ENCODE measurements around the gene FGFRL1. TPM values are rescaled to one million over a fixed set of nuclear protein-coding genes. Genes with fewer than 3 reads are reported as not detected.

Gene FGFRL1
- total and polyA plus RNA-seq, 2 of the 13 experiments (the other 11 are each of a cell fraction or from before 2014, with no cell fraction given): 19.1 to 30.6 TPM

DNA sequence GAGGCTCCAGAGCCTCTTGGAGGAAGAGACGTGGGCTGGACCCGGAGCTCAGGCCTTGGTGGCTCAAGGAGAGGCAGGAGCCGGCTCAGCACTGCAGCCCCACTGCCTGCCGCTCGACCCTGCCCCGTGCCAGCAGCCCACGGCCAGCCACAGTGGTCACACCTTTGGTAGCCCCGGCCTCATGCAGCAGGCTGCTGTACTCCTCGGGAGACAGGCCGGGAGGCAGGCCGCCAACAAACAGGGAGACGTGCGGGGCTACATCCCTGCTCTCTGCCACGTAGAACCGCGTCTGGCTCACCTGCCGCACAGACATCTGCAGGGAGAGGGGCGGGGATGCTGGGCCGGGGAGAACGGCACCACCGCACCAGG is 45.7 kb upstream of the FGFRL1 start:
- POLR2A ChIA-PET: no interaction called here
- Histone ChIP-seq H3K9me3 (ENCODE audit: low read length) (no peaks in the 10 kb centered on the region), H3K4me2 (ENCODE audit: low read depth, low read length) (no peak overlapping the region), H3K4me3 (replicated peaks in 1 of 3; ENCODE audit: insufficient read depth in 1 of 3, low read depth in 2 of 3, low read length in 3 of 3) (no peak overlapping the region), H3K36me3 (replicated peaks in 1 of 2; ENCODE audit: control insufficient read depth in 1 of 2, insufficient read depth in 2 of 2, low read length in 2 of 2) (0 out of 5 replicates have a peak, but pooled peaks cover 0 to 1% of the 10 kb centered on the region in 2 experiments), H3K9ac (ENCODE audit: insufficient read depth, low read depth, low read length) (no peak overlapping the region), H4K20me1 (ENCODE audit: insufficient read depth, low read length) (no peaks in the 10 kb centered on the region), H3K4me1 (ENCODE audit: insufficient read depth, low read length) (no peaks in the 10 kb centered on the region), H2AFZ (ENCODE audit: low read length) (no peak overlapping the region), H3K27ac (ENCODE audit: extremely low read length, insufficient read depth, low read length) (no peak overlapping the region), H3K27me3 (ENCODE audit: control insufficient read depth in 1 of 2, insufficient read depth in 2 of 2, low read length in 2 of 2) (no peaks in the 10 kb centered on the region), H3K79me2 (ENCODE audit: insufficient read depth, low read length) (no peaks in the 10 kb centered on the region)
- no TSS peak for BruUV-seq (replicated peaks)
- WGBS (ENCODE audit: low lambda C conversion rate): 90% methylated on average over 16 of the region's 21 CpGs
- TF ChIP-seq ZNF329 (CRISPR knock-in tag; IDR thresholded peaks at IDR 0.05; ENCODE audit: low read depth) (no peak), ZSCAN9 (CRISPR knock-in tag; IDR thresholded peaks at IDR 0.05; ENCODE audit: borderline replicate concordance) (no peak), ZNF550 (CRISPR knock-in tag; IDR thresholded peaks at IDR 0.05; ENCODE audit: borderline replicate concordance) (no peak)
- TF ChIP-seq, protein P1, sequence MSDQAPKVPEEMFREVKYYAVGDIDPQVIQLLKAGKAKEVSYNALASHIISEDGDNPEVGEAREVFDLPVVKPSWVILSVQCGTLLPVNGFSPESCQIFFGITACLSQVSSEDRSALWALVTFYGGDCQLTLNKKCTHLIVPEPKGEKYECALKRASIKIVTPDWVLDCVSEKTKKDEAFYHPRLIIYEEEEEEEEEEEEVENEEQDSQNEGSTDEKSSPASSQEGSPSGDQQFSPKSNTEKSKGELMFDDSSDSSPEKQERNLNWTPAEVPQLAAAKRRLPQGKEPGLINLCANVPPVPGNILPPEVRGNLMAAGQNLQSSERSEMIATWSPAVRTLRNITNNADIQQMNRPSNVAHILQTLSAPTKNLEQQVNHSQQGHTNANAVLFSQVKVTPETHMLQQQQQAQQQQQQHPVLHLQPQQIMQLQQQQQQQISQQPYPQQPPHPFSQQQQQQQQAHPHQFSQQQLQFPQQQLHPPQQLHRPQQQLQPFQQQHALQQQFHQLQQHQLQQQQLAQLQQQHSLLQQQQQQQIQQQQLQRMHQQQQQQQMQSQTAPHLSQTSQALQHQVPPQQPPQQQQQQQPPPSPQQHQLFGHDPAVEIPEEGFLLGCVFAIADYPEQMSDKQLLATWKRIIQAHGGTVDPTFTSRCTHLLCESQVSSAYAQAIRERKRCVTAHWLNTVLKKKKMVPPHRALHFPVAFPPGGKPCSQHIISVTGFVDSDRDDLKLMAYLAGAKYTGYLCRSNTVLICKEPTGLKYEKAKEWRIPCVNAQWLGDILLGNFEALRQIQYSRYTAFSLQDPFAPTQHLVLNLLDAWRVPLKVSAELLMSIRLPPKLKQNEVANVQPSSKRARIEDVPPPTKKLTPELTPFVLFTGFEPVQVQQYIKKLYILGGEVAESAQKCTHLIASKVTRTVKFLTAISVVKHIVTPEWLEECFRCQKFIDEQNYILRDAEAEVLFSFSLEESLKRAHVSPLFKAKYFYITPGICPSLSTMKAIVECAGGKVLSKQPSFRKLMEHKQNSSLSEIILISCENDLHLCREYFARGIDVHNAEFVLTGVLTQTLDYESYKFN (CRISPR knock-in tag; conservative IDR thresholded peaks at IDR 0.05): no peak
- TF ChIP-seq, protein P2, sequence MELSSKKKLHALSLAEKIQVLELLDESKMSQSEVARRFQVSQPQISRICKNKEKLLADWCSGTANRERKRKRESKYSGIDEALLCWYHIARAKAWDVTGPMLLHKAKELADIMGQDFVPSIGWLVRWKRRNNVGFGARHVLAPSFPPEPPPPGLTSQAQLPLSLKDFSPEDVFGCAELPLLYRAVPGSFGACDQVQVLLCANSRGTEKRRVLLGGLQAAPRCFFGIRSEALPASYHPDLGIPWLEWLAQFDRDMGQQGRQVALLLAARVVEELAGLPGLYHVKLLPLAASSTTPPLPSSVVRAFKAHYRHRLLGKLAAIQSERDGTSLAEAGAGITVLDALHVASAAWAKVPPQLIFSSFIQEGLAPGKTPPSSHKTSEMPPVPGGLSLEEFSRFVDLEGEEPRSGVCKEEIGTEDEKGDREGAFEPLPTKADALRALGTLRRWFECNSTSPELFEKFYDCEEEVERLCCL (CRISPR knock-in tag; IDR thresholded peaks at IDR 0.05; ENCODE audit: borderline replicate concordance): no peak
- ATAC-seq (no peak), DNase-seq (ENCODE audit: low spot score) (no peak), FAIRE-seq (no peak)
- in situ Hi-C loops (cut with HindIII; ENCODE audit: extremely low pct_ligation_motif_present, low pct_unique_long_range_greater_than_20kb) (no loop called here), intact Hi-C loops (cut with micrococcal nuclease; ENCODE audit: unreplicated experiment) (no loop called here)
- CTCF ChIA-PET (ENCODE audit: low intra/inter-chr PET ratio, low total read pairs): no interaction called here

All from HepG2 (cell line).